Measurements from ENCODE around the gene CREG2. TPM values are rescaled to one million over a fixed set of nuclear protein-coding genes. Genes with fewer than 3 reads are reported as not detected.
"Not testable (repeated sequence)": the region's sequence is repeated elsewhere in the genome, so short reads cannot be mapped to it uniquely, and the experiment has no call there.

CREG2 gene
- polyA plus RNA-seq, 1 donor = 4.3 TPM

GRCh38 chr2:101331202-101331601 is 56.1 kb downstream of the CREG2 start:
- H3K4me3 ChIP-seq (ENCODE audit: low read length) = no peak overlapping the region
- no peaks in the 10 kb centered on the region for H3K36me3 ChIP-seq (ENCODE audit: control insufficient read depth, insufficient read depth, low read length)
- H3K27me3 ChIP-seq (ENCODE audit: control insufficient read depth, insufficient read depth, low read length) = no peaks in the 10 kb centered on the region
- H3K9me3 ChIP-seq (ENCODE audit: control insufficient read depth, low read depth, low read length) = no peaks in the 10 kb centered on the region
- no peak overlapping the region for H3K27ac ChIP-seq (ENCODE audit: low read length)
- WGBS (ENCODE audit: insufficient coverage, low lambda C conversion rate) = no CpG with 5 or more reads among the region's 2 CpGs
- peaks cover 23% of the 10 kb centered on the region for H3K4me1 ChIP-seq (ENCODE audit: control insufficient read depth, insufficient read depth, low read length)
- no peak for DNase-seq

GRCh38 chr2:101330253-101330933 is 56.9 kb downstream of the CREG2 start:
- no CpG with 5 or more reads among the region's 12 CpGs for WGBS (ENCODE audit: insufficient coverage, low lambda C conversion rate)

GRCh38 chr2:101329026-101329425 is 58.3 kb downstream of the CREG2 start:
- H3K9me3 ChIP-seq (ENCODE audit: control insufficient read depth, low read depth, low read length) = no peaks in the 10 kb centered on the region
- H3K27me3 ChIP-seq (ENCODE audit: control insufficient read depth, insufficient read depth, low read length) = no peaks in the 10 kb centered on the region
- H3K4me1 ChIP-seq (ENCODE audit: control insufficient read depth, insufficient read depth, low read length) = peaks cover 23% of the 10 kb centered on the region
- H3K27ac ChIP-seq (ENCODE audit: low read length) = peak overlapping the region; percentile 20
- DNase-seq = peak in 1 of 2 donors; percentile 57
- no peak overlapping the region for H3K4me3 ChIP-seq (ENCODE audit: low read length)
- H3K36me3 ChIP-seq (ENCODE audit: control insufficient read depth, insufficient read depth, low read length) = no peaks in the 10 kb centered on the region
- WGBS (ENCODE audit: insufficient coverage, low lambda C conversion rate) = 40% methylated on average over 1 of the region's 4 CpGs

More at GRCh38 chr2:101330253-101330933, 56.9 kb downstream of the CREG2 start:
- no peaks in the 10 kb centered on the region for H3K27me3 ChIP-seq (ENCODE audit: control insufficient read depth, insufficient read depth, low read length)
- peaks cover 23% of the 10 kb centered on the region for H3K4me1 ChIP-seq (ENCODE audit: control insufficient read depth, insufficient read depth, low read length)
- peak overlapping the region; percentile 22 for H3K27ac ChIP-seq (ENCODE audit: low read length)
- H3K36me3 ChIP-seq (ENCODE audit: control insufficient read depth, insufficient read depth, low read length) = no peaks in the 10 kb centered on the region
- no peaks in the 10 kb centered on the region for H3K9me3 ChIP-seq (ENCODE audit: control insufficient read depth, low read depth, low read length)
- H3K4me3 ChIP-seq (ENCODE audit: low read length) = no peak overlapping the region
- peak; percentile 26 to 64 for DNase-seq

- 83% methylated on average over 1 of the region's 3 CpGs for WGBS (ENCODE audit: insufficient coverage, low lambda C conversion rate)
These were observed 58.8 kb downstream of the CREG2 start for GRCh38 chr2:101328474-101329007.

GRCh38 chr2:101327863-101328394 is 59.4 kb downstream of the CREG2 start:
- no peak for DNase-seq
- Histone ChIP-seq H3K9me3 (ENCODE audit: control insufficient read depth, low read depth, low read length) (no peaks in the 10 kb centered on the region), H3K27me3 (ENCODE audit: control insufficient read depth, insufficient read depth, low read length) (no peaks in the 10 kb centered on the region), H3K27ac (ENCODE audit: low read length) (no peak overlapping the region), H3K4me3 (ENCODE audit: low read length) (no peak overlapping the region), H3K4me1 (ENCODE audit: control insufficient read depth, insufficient read depth, low read length) (peaks cover 23% of the 10 kb centered on the region), H3K36me3 (ENCODE audit: control insufficient read depth, insufficient read depth, low read length) (no peaks in the 10 kb centered on the region)
- WGBS (ENCODE audit: insufficient coverage, low lambda C conversion rate) = 33% methylated on average over 2 of the region's 5 CpGs

More at GRCh38 chr2:101328474-101329007, 58.8 kb downstream of the CREG2 start:
- H3K9me3 ChIP-seq (ENCODE audit: control insufficient read depth, low read depth, low read length) = no peaks in the 10 kb centered on the region
- DNase-seq = peak in 1 of 2 donors; percentile 38
- H3K36me3 ChIP-seq (ENCODE audit: control insufficient read depth, insufficient read depth, low read length) = no peaks in the 10 kb centered on the region
- peak overlapping the region; percentile 20 for H3K27ac ChIP-seq (ENCODE audit: low read length)
- H3K4me3 ChIP-seq (ENCODE audit: low read length) = no peak overlapping the region
- peaks cover 23% of the 10 kb centered on the region for H3K4me1 ChIP-seq (ENCODE audit: control insufficient read depth, insufficient read depth, low read length)
- no peaks in the 10 kb centered on the region for H3K27me3 ChIP-seq (ENCODE audit: control insufficient read depth, insufficient read depth, low read length)

GRCh38 chr2:101325425-101325824 is 61.9 kb downstream of the CREG2 start:
- Histone ChIP-seq H3K4me3 (ENCODE audit: low read length) (no peak overlapping the region), H3K36me3 (ENCODE audit: control insufficient read depth, insufficient read depth, low read length) (no peaks in the 10 kb centered on the region), H3K27ac (ENCODE audit: low read length) (no peak overlapping the region), H3K27me3 (ENCODE audit: control insufficient read depth, insufficient read depth, low read length) (no peaks in the 10 kb centered on the region), H3K9me3 (ENCODE audit: control insufficient read depth, low read depth, low read length) (no peaks in the 10 kb centered on the region), H3K4me1 (ENCODE audit: control insufficient read depth, insufficient read depth, low read length) (peaks cover 15% of the 10 kb centered on the region)
- no peak for DNase-seq
- no CpG with 5 or more reads among the region's 1 CpG for WGBS (ENCODE audit: insufficient coverage, low lambda C conversion rate)

- not testable (repeated sequence) for H3K27ac ChIP-seq (ENCODE audit: low read length); H3K27me3 ChIP-seq (ENCODE audit: control insufficient read depth, insufficient read depth, low read length); H3K4me3 ChIP-seq (ENCODE audit: low read length); H3K36me3 ChIP-seq (ENCODE audit: control insufficient read depth, insufficient read depth, low read length); DNase-seq; H3K9me3 ChIP-seq (ENCODE audit: control insufficient read depth, low read depth, low read length); H3K4me1 ChIP-seq (ENCODE audit: control insufficient read depth, insufficient read depth, low read length)
- WGBS (ENCODE audit: insufficient coverage, low lambda C conversion rate) = 100% methylated on average over 2 of the region's 6 CpGs
These were observed 70.7 kb downstream of the CREG2 start for GRCh38 chr2:101316568-101316967.

- Histone ChIP-seq H3K4me3 (ENCODE audit: low read length) (no peak overlapping the region), H3K27ac (ENCODE audit: low read length) (no peak overlapping the region), H3K4me1 (ENCODE audit: control insufficient read depth, insufficient read depth, low read length) (peaks cover 26% of the 10 kb centered on the region), H3K36me3 (ENCODE audit: control insufficient read depth, insufficient read depth, low read length) (no peaks in the 10 kb centered on the region), H3K27me3 (ENCODE audit: control insufficient read depth, insufficient read depth, low read length) (no peaks in the 10 kb centered on the region), H3K9me3 (ENCODE audit: control insufficient read depth, low read depth, low read length) (no peaks in the 10 kb centered on the region)
- no peak for DNase-seq
- WGBS (ENCODE audit: insufficient coverage, low lambda C conversion rate) = no CpG with 5 or more reads among the region's 3 CpGs
These were observed 75.6 kb downstream of the CREG2 start for GRCh38 chr2:101311696-101312017.

- 33% methylated on average over 1 of the region's 7 CpGs for WGBS (ENCODE audit: insufficient coverage, low lambda C conversion rate)
- Histone ChIP-seq H3K4me1 (ENCODE audit: control insufficient read depth, insufficient read depth, low read length) (peaks cover 30% of the 10 kb centered on the region), H3K9me3 (ENCODE audit: control insufficient read depth, low read depth, low read length) (no peaks in the 10 kb centered on the region), H3K4me3 (ENCODE audit: low read length) (no peak overlapping the region), H3K27me3 (ENCODE audit: control insufficient read depth, insufficient read depth, low read length) (no peaks in the 10 kb centered on the region), H3K27ac (ENCODE audit: low read length) (peak overlapping the region; percentile 48), H3K36me3 (ENCODE audit: control insufficient read depth, insufficient read depth, low read length) (no peaks in the 10 kb centered on the region)
- DNase-seq = peak; percentile 44 to 75
These were observed 76.2 kb downstream of the CREG2 start for GRCh38 chr2:101310834-101311695.

GRCh38 chr2:101310090-101310833 is 77.0 kb downstream of the CREG2 start:
- Histone ChIP-seq H3K9me3 (ENCODE audit: control insufficient read depth, low read depth, low read length) (no peaks in the 10 kb centered on the region), H3K36me3 (ENCODE audit: control insufficient read depth, insufficient read depth, low read length) (peaks cover 3% of the 10 kb centered on the region), H3K4me3 (ENCODE audit: low read length) (no peak overlapping the region), H3K27ac (ENCODE audit: low read length) (peak overlapping the region; percentile 48), H3K4me1 (ENCODE audit: control insufficient read depth, insufficient read depth, low read length) (peaks cover 30% of the 10 kb centered on the region), H3K27me3 (ENCODE audit: control insufficient read depth, insufficient read depth, low read length) (no peaks in the 10 kb centered on the region)
- no peak for DNase-seq
- 83% methylated on average over 2 of the region's 10 CpGs for WGBS (ENCODE audit: insufficient coverage, low lambda C conversion rate)

Measured in large intestine (tissue), 3 donors.